ENCODE results near the gene VAPA.

VAPA gene

DNA sequence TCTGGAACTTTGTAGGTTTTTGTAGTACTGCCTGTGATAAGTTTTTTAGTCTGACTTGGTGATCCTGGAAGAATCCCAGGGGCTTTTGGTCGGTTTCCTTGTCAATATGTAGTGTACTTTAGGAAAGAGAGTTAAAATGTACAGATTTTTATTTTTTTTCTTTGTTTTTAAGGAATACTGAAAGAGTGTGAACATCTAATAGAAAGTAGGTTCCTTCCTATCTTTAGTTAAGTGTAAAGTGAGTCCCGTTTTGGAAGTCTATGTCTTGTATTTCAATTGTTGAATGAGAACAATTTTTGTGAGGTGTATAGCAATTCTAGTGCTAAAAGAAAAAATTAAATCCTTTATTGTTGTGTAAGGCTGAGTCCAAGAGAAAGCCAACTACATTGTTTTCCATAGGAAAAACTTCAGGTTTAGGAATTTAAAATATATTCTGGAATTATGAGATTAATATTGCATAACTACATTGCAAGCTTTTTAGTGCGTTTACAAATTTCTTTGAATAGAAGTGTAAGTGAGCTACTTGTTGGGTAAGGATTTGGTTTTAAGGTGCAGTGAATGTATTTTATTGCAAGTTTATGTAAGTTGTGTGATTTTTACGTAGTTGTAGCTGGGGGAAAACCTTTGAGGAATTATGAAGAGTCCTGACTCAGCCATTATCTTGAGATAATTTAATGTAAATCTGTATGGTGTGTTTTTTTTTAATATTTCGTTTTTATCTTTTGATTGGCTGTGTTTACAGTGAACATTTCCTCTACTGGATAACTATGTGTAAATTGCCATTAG, 1.7 kb downstream of the VAPA start:
- DNase-seq: no peak

- DNase-seq: no peak
Observed at GRCh38 chr18:9916077-9916639, 2.3 kb downstream of the VAPA start.

DNA sequence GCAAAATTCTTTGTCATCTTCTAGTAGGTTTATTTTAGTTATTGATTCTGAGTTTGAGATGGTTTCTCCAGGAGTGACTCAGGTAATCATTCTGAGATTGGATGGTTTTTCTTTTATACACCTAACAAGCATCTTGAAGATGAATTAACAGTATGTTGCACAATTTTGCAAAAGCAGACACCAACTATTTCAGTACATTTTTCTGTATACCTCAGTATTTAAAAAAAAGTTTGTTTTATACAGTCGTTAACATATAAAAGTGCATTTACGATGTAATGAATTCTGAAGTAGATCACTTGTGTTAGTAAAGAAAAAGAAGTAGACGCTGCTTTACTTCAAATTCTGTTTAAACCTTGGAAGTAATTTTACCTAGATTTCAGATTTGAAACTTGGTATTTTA, 3.0 kb downstream of the VAPA start:
- no peak for DNase-seq

DNA sequence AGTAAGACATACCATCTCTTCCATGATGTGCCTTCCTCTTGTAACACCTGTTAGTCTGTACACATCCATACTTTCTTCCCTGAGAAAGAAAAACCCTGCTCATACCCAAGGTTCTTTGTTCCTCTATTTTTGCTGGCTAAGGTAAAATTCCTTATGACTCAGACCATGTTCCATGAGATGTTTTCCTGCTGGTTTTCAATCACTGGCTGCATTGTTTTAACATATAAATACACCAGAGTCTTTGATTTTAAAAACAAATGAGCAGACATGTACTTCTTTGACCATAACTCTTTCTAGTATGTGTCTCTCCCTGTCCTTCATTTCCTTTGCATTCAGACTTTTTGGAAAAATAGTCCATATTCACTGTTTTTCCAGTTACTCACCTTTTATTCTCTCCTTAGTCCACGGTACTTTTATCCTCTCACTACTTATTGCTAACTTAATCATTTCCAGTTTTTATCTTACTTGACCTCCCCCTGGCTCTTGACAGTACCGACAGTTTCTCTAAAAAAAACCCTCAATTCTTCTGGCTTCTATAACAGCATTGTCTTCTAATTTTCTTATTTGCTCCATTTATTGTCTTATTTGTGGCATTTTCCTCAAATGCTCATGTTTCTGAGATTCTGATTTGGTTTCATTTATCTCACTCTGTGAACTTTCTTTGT, 4.3 kb downstream of the VAPA start:
- DNase-seq: no peak

- DNase-seq: no peak
Observed at GRCh38 chr18:9919564-9920232, 5.9 kb downstream of the VAPA start.

- DNase-seq: no peak
Observed at GRCh38 chr18:9922592-9923311, 8.9 kb downstream of the VAPA start.

- no peak for DNase-seq
Observed at GRCh38 chr18:9924371-9924943, 10.6 kb downstream of the VAPA start.

- DNase-seq: no peak
Observed at GRCh38 chr18:9925369-9925768, 11.6 kb downstream of the VAPA start.

- DNase-seq: no peak
Observed at GRCh38 chr18:9925795-9926194, 12.0 kb downstream of the VAPA start.

DNA sequence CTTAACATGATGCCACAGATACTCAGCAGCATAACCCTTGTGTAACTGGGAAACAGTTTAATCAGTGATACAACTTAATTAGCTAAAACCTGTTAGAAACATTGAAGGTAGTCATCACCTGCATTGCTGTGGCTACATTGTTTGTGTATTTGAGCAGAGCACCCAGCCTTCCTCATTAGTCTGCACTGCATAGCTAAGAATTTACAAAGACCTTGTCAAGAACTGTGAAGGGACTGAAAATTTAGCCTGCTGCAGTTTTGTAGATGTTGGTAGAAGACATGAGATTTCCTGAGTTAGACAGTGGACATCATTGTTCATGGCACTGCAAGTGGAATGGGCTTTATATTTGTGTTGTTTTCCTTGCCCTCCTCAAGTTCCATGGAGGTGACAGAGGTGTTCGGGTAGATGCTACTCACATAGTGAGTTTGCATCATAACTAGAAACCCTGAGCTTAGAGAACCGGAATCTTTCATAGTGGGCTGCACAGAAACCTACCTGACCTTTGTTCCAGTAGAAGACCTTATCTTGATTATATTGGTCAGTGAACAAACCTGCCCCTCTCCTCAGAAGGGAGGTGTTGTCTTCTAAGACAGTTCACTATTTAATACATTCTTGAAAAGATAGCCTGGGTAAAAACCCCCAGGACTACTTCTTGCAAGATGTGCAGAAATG, 12.5 kb downstream of the VAPA start:
- no peak for DNase-seq

GRCh38 chr18:9926977-9927376, 13.2 kb downstream of the VAPA start:
- DNase-seq: no peak

- DNase-seq: no peak
Observed at GRCh38 chr18:9927392-9928063, 13.7 kb downstream of the VAPA start.

DNA sequence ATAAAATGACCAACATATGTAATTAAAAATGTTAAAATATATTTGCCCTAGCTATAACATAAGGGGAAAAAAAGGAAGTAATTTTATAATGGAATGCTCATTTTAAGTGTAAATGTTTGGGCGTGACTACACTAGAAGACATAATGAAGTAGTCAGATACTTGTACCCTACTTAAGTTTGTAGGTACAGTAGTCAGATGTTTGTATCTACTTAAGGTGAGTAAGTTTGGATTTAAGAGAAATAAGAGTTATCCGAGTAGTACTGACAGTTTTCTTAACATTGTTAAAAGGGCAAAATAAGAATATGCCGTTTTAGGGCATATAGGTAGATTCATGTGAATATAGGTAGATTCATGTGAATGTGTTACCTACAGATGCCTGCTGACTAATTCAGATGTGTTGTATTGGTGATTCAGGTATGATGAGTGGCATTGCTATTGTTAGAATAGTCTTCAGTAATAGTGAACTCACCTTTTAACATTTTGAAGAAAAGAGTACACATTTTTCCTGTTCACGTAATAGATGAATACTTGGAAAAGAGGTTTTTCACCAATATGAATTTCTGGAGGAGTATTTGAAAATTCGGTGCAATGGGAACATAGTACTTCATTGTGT, 14.9 kb downstream of the VAPA start:
- no peak for DNase-seq

GRCh38 chr18:9930299-9930884, 16.6 kb downstream of the VAPA start:
- no peak for DNase-seq

DNA sequence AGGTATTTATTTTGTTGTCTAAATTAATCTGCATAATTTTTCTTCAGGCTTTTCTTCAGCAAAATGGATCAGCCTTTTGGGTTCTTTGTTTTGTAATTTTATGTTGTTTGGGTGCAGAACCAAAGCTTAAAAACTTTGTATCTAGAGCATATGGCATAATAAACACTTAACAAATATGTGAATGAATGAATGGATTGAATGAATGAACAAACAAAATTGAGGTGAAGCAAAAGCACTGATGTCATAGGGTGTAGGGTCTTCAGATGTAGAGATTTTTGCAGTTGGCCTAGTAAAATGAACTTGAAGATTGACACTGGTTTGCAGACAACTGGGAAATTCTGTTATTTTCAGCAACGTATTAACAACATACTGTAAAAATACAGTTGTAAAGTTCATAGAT, 17.3 kb downstream of the VAPA start:
- DNase-seq: no peak

DNA sequence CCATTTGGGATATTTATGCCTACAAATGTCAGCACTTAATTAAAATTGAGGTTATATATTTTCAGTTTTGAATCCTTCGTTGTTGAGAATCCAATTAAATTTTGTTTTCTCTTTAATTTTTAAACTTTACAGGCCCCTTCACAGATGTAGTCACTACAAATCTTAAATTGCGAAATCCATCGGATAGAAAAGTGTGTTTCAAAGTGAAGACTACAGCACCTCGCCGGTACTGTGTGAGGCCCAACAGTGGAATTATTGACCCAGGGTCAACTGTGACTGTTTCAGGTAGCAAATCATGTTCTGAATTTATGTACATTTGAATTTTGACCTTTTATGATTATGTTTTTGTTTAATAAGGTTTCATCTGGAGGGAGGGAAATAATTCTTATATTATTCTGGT, 17.9 kb downstream of the VAPA start:
- no peak for DNase-seq

- DNase-seq: no peak
Observed at GRCh38 chr18:9933865-9934264, 20.0 kb downstream of the VAPA start.

- no peak for DNase-seq
Observed at GRCh38 chr18:9934274-9934673, 20.5 kb downstream of the VAPA start.

DNA sequence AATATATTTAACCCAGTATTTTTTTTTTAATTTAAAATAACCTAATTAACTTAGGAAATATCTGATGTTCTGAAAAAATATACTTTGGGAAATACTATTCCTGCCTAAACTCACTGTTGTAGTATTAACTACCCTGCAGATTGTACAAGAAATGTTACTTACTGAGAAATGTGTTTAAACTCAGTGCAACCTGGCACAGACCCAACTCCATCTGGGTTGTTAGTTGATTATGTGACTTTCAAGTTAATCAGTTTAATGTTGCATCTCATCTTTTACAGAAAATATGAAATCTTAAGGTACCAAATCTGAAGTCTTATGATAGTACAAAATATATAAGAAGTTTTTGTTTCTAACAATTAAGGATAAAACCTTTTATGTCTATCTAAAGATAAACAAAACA, 27.3 kb downstream of the VAPA start:
- DNase-seq: no peak

GRCh38 chr18:9941660-9942059, 27.8 kb downstream of the VAPA start:
- DNase-seq: no peak

GRCh38 chr18:9943311-9943710, 29.5 kb downstream of the VAPA start:
- no peak for DNase-seq
